Measurements from ENCODE around the gene TREX2.

- TF ChIP-seq POLR2A (IDR thresholded peaks at IDR 0.05) (no peak), CTCF (IDR thresholded peaks at IDR 0.05) (peak in 2 of 4 experiments; percentile 28 to 37)
Observed at GRCh38 chrX:153400146-153401132, 45.4 kb downstream of the TREX2 start.
